ENCODE results near the gene YAP1. TPM values are rescaled to one million over a fixed set of nuclear protein-coding genes. Genes with fewer than 3 reads are reported as not detected.

YAP1 gene
- total RNA-seq, 4 donors from 2014 or later: 220 to 343 (median 275) TPM

- H3K9me3 ChIP-seq: no peaks in the 10 kb centered on the region
- 48% methylated on average over 3 of the region's 3 CpGs for WGBS
- no peak for TF ChIP-seq EP300 (IDR thresholded peaks at IDR 0.05)
- no peak for TF ChIP-seq POLR2A (IDR thresholded peaks at IDR 0.05; ENCODE audit: low read depth)
- TF ChIP-seq POLR2AphosphoS5 (IDR thresholded peaks at IDR 0.05): no peak
- no peak for TF ChIP-seq CTCF (IDR thresholded peaks at IDR 0.05)
- no peaks in the 10 kb centered on the region for H3K27me3 ChIP-seq
- no peak for DNase-seq (ENCODE audit: extremely low spot score)
- intact Hi-C loops (cut with DNase I): no loop called here
- no peaks in the 10 kb centered on the region for H3K36me3 ChIP-seq
- H3K27ac ChIP-seq (replicated peaks in 1 of 4): no peak overlapping the region
- no peak overlapping the region for H3K4me3 ChIP-seq
- peaks cover 0 to 3% (median 0%) of the 10 kb centered on the region in 4 donors for H3K4me1 ChIP-seq
Measured at GRCh38 chr11:102253020-102253715, 142.9 kb downstream of the YAP1 start.

GRCh38 chr11:102254047-102254446, 143.8 kb downstream of the YAP1 start:
- TF ChIP-seq POLR2A (IDR thresholded peaks at IDR 0.05; ENCODE audit: low read depth): no peak
- TF ChIP-seq CTCF (IDR thresholded peaks at IDR 0.05): peak in 1 of 3 experiments; percentile 31

GRCh38 chr11:102256251-102256650, 146.0 kb downstream of the YAP1 start:
- no peaks in the 10 kb centered on the region for H3K27me3 ChIP-seq
- H3K9me3 ChIP-seq: no peaks in the 10 kb centered on the region
- intact Hi-C loops (cut with DNase I): no loop called here
- H3K27ac ChIP-seq (replicated peaks in 1 of 4): no peak overlapping the region
- 92% methylated on average over 4 of the region's 4 CpGs for WGBS
- DNase-seq (ENCODE audit: extremely low spot score): no peak
- no peak for TF ChIP-seq CTCF (IDR thresholded peaks at IDR 0.05)
- no peak for TF ChIP-seq POLR2A (IDR thresholded peaks at IDR 0.05; ENCODE audit: low read depth)
- no peak for TF ChIP-seq POLR2AphosphoS5 (IDR thresholded peaks at IDR 0.05)
- no peak for TF ChIP-seq EP300 (IDR thresholded peaks at IDR 0.05)
- no peak overlapping the region for H3K4me3 ChIP-seq
- H3K4me1 ChIP-seq: peaks cover 0 to 3% (median 0%) of the 10 kb centered on the region in 4 donors
- no peaks in the 10 kb centered on the region for H3K36me3 ChIP-seq

More at GRCh38 chr11:102254047-102254446, 143.8 kb downstream of the YAP1 start:
- peaks cover 0 to 3% (median 0%) of the 10 kb centered on the region in 4 donors for H3K4me1 ChIP-seq
- H3K9me3 ChIP-seq: no peaks in the 10 kb centered on the region
- no peak for DNase-seq (ENCODE audit: extremely low spot score)
- H3K27ac ChIP-seq (replicated peaks in 1 of 4): no peak overlapping the region
- intact Hi-C loops (cut with DNase I): no loop called here
- no peaks in the 10 kb centered on the region for H3K27me3 ChIP-seq
- 84% methylated on average over 5 of the region's 5 CpGs for WGBS
- no peaks in the 10 kb centered on the region for H3K36me3 ChIP-seq
- no peak overlapping the region for H3K4me3 ChIP-seq

GRCh38 chr11:102260241-102260640, 150.0 kb downstream of the YAP1 start:
- intact Hi-C loops (cut with DNase I): no loop called here
- H3K4me3 ChIP-seq: no peak overlapping the region
- H3K27me3 ChIP-seq: no peaks in the 10 kb centered on the region
- no peaks in the 10 kb centered on the region for H3K9me3 ChIP-seq
- DNase-seq (ENCODE audit: extremely low spot score): no peak
- WGBS: 84% methylated on average over 2 of the region's 2 CpGs
- no peak for TF ChIP-seq POLR2AphosphoS5 (IDR thresholded peaks at IDR 0.05)
- TF ChIP-seq CTCF (IDR thresholded peaks at IDR 0.05): no peak
- TF ChIP-seq EP300 (IDR thresholded peaks at IDR 0.05): no peak
- no peak for TF ChIP-seq POLR2A (IDR thresholded peaks at IDR 0.05; ENCODE audit: low read depth)
- H3K4me1 ChIP-seq: no peaks in the 10 kb centered on the region
- H3K36me3 ChIP-seq: no peaks in the 10 kb centered on the region
- no peak overlapping the region for H3K27ac ChIP-seq (replicated peaks in 1 of 4)

All from esophagus muscularis mucosa (tissue), 4 donors.